ENCODE measurements around the gene FGF14. TPM values are rescaled to one million over a fixed set of nuclear protein-coding genes. Genes with fewer than 3 reads are reported as not detected.

Gene FGF14
- total RNA-seq, 2 experiments from 2014 or later = not detected

DNA sequence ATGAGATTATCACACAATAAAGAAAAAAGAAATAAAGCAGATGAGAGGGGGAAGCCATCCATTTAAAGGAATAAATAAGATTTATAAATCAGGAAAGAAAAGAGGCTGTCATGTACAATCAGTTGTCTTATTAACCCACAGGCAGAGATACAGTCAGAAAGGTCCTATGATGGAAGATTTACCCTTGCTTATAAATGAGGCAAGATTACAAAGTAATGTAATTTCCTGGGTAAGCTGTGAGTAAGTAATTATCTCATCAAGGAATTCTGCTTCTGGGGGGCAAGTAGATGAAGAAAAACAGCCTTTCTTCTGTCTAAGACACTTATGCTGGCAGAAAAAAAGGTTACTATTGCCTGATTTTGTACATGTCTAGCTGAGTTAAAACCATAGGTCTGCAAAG lies 146.4 kb downstream of the FGF14 start:
- Histone ChIP-seq H3K4me1 (ENCODE audit: insufficient read depth, low read length, poor library complexity, severe bottlenecking) (no peaks in the 10 kb centered on the region), H4K20me1 (ENCODE audit: insufficient read depth, low read length) (no peaks in the 10 kb centered on the region), H3K9me2 (ENCODE audit: insufficient read depth, low read length) (no peaks in the 10 kb centered on the region), H3K4me3 (ENCODE audit: low read depth, low read length, poor library complexity, severe bottlenecking) (no peak overlapping the region), H3K4me2 (ENCODE audit: low read length) (no peak overlapping the region), H2AFZ (ENCODE audit: low read length) (no peak overlapping the region), H3K36me3 (ENCODE audit: insufficient read depth, low read length) (no peaks in the 10 kb centered on the region), H3K9me3 (ENCODE audit: low read length) (no peaks in the 10 kb centered on the region), H3K27ac (ENCODE audit: low read depth, low read length, poor library complexity, severe bottlenecking) (no peak overlapping the region), H3K79me2 (ENCODE audit: insufficient read depth, low read depth, low read length) (no peaks in the 10 kb centered on the region)
- ChIA-PET CTCF (ENCODE audit: unreplicated experiment) (no interaction called here), POLR2A (no interaction called here)
- intact Hi-C loops (cut with micrococcal nuclease; ENCODE audit: unreplicated experiment) = no loop called here
- no peak for DNase-seq (ENCODE audit: low spot score)
- no TSS peak for BruUV-seq (replicated peaks)
- TF ChIP-seq, protein P1, sequence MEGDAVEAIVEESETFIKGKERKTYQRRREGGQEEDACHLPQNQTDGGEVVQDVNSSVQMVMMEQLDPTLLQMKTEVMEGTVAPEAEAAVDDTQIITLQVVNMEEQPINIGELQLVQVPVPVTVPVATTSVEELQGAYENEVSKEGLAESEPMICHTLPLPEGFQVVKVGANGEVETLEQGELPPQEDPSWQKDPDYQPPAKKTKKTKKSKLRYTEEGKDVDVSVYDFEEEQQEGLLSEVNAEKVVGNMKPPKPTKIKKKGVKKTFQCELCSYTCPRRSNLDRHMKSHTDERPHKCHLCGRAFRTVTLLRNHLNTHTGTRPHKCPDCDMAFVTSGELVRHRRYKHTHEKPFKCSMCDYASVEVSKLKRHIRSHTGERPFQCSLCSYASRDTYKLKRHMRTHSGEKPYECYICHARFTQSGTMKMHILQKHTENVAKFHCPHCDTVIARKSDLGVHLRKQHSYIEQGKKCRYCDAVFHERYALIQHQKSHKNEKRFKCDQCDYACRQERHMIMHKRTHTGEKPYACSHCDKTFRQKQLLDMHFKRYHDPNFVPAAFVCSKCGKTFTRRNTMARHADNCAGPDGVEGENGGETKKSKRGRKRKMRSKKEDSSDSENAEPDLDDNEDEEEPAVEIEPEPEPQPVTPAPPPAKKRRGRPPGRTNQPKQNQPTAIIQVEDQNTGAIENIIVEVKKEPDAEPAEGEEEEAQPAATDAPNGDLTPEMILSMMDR (conservative IDR thresholded peaks at IDR 0.05; ENCODE audit: low read length) = no peak
- TF ChIP-seq EZH2phosphoT487 (IDR thresholded peaks at IDR 0.05; ENCODE audit: borderline replicate concordance, low read depth, low read length) = no peak

DNA sequence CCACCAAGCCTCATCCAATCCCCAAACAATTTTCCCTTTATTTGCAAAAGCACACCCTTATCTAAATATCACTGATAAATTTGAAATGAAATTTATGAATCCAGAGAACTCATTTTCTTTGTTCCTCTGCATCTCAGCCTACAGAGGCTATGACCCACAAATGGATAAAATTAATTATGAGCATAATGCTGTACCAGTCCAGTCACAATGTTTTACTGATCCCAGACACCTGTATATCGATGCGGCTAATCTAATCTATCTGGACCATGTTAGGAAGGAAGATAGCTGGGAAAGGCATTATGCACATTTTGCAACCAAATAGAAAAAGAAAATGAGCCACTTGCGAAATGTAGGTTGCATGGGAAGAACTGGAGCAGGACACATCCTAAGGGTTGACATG lies 150.0 kb downstream of the FGF14 start:
- no peak overlapping the region for H2AFZ ChIP-seq (ENCODE audit: low read length)
- ChIA-PET POLR2A (no interaction called here), CTCF (ENCODE audit: unreplicated experiment) (no interaction called here)
- H3K79me2 ChIP-seq (ENCODE audit: insufficient read depth, low read depth, low read length) = no peaks in the 10 kb centered on the region
- no peaks in the 10 kb centered on the region for H3K36me3 ChIP-seq (ENCODE audit: insufficient read depth, low read length)
- no peaks in the 10 kb centered on the region for H4K20me1 ChIP-seq (ENCODE audit: insufficient read depth, low read length)
- no peaks in the 10 kb centered on the region for H3K9me2 ChIP-seq (ENCODE audit: insufficient read depth, low read length)
- intact Hi-C loops (cut with micrococcal nuclease; ENCODE audit: unreplicated experiment) = no loop called here
- BruUV-seq (replicated peaks) = no TSS peak
- no peak for TF ChIP-seq EZH2phosphoT487 (IDR thresholded peaks at IDR 0.05; ENCODE audit: borderline replicate concordance, low read depth, low read length)
- TF ChIP-seq, protein P1 (conservative IDR thresholded peaks at IDR 0.05; ENCODE audit: low read length) = no peak
- no peak for DNase-seq (ENCODE audit: low spot score)
- H3K9me3 ChIP-seq (ENCODE audit: low read length) = no peaks in the 10 kb centered on the region
- H3K4me1 ChIP-seq (ENCODE audit: insufficient read depth, low read length, poor library complexity, severe bottlenecking) = no peaks in the 10 kb centered on the region
- no peak overlapping the region for H3K27ac ChIP-seq (ENCODE audit: low read depth, low read length, poor library complexity, severe bottlenecking)
- H3K4me3 ChIP-seq (ENCODE audit: low read depth, low read length, poor library complexity, severe bottlenecking) = no peak overlapping the region
- no peak overlapping the region for H3K4me2 ChIP-seq (ENCODE audit: low read length)

DNA sequence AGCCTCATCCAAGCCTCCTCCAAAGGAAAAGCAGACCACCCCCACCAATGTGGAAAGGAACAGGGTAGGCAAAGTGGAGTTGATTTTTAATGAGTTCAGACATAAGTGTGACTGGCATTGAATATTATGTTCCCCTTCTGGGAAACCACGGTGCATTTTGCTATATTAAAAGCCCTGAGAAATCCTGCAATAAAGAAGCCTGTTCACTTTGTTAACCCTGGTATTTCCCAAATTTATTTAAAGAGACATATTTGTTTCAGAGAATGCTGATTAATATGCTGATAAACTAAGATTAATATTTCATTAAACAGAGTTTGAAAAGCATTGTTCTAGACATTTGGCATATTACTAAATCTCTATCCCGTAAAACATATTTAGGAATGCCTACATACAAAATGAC lies 151.4 kb downstream of the FGF14 start:
- TF ChIP-seq EZH2phosphoT487 (IDR thresholded peaks at IDR 0.05; ENCODE audit: borderline replicate concordance, low read depth, low read length) = no peak
- TF ChIP-seq, protein P1 (conservative IDR thresholded peaks at IDR 0.05; ENCODE audit: low read length) = no peak
- CTCF ChIA-PET (ENCODE audit: unreplicated experiment) = no interaction called here
- no peaks in the 10 kb centered on the region for H3K9me2 ChIP-seq (ENCODE audit: insufficient read depth, low read length)
- H4K20me1 ChIP-seq (ENCODE audit: insufficient read depth, low read length) = no peaks in the 10 kb centered on the region
- H2AFZ ChIP-seq (ENCODE audit: low read length) = no peak overlapping the region
- H3K27ac ChIP-seq (ENCODE audit: low read depth, low read length, poor library complexity, severe bottlenecking) = no peak overlapping the region
- intact Hi-C loops (cut with micrococcal nuclease; ENCODE audit: unreplicated experiment) = no loop called here
- H3K4me3 ChIP-seq (ENCODE audit: low read depth, low read length, poor library complexity, severe bottlenecking) = no peak overlapping the region
- no peaks in the 10 kb centered on the region for H3K9me3 ChIP-seq (ENCODE audit: low read length)
- H3K4me2 ChIP-seq (ENCODE audit: low read length) = no peak overlapping the region
- H3K79me2 ChIP-seq (ENCODE audit: insufficient read depth, low read depth, low read length) = no peaks in the 10 kb centered on the region
- POLR2A ChIA-PET = no interaction called here
- no peaks in the 10 kb centered on the region for H3K4me1 ChIP-seq (ENCODE audit: insufficient read depth, low read length, poor library complexity, severe bottlenecking)
- H3K36me3 ChIP-seq (ENCODE audit: insufficient read depth, low read length) = no peaks in the 10 kb centered on the region
- no peak for DNase-seq (ENCODE audit: low spot score)
- no TSS peak for BruUV-seq (replicated peaks)
